Heart left ventricle (tissue), 16 donors: ENCODE results near the gene FOXL1. TPM values are rescaled to one million over a fixed set of nuclear protein-coding genes. Genes with fewer than 3 reads are reported as not detected.

Source experiments
- ATAC-seq, 4 donors: fragments of 200-7000 bp; cut with Tn5 transposase; one replicate each; pipeline ENCODE4 v1.9.1; 2020 to 2022; ENCODE audit warnings: moderate library complexity in 4 of 4, mild to moderate bottlenecking in 3 of 4, moderate number of reproducible peaks in 1 of 4
- DNase-seq, 5 donors: peaks; one replicate each; pipeline ENCODE4 v3.0.0-alpha.2; 2020
- H3K27ac ChIP-seq, 12 donors: fragments of 200-600 bp; sonication (generic) in 4 of 12; one replicate each; pipeline versions ENCODE4 v1.5.0 to v1.8.0; 2016 to 2022; ENCODE audit warnings: mild to moderate bottlenecking in 2 of 12
- H3K27me3 ChIP-seq, 9 donors: fragments of 200-600 bp; sonication (generic) in 2 of 9; one replicate each; pipeline versions ENCODE4 v1.5.1 to v1.8.0; 2016 to 2022; ENCODE audit warnings: mild to moderate bottlenecking in 3 of 9
- H3K36me3 ChIP-seq, 9 donors: fragments of 200-600 bp; sonication (generic) in 2 of 9; one replicate each; pipeline versions ENCODE4 v1.5.0 to v1.8.0; 2018 to 2022; ENCODE audit warnings: mild to moderate bottlenecking in 2 of 9
- H3K4me1 ChIP-seq, 12 donors: fragments of 200-600 bp; sonication (generic) in 4 of 12; one replicate each; pipeline versions ENCODE4 v1.5.0 to v1.8.0; 2016 to 2022; ENCODE audit warnings: mild to moderate bottlenecking in 3 of 12
- H3K4me3 ChIP-seq, 12 donors: fragments of 200-600 bp; sonication (generic) in 4 of 12; one replicate each; pipeline versions ENCODE4 v1.5.0 to v1.8.0; 2017 to 2022; ENCODE audit warnings: mild to moderate bottlenecking in 9 of 12, moderate library complexity in 4 of 12
- H3K9me3 ChIP-seq, 12 donors: fragments of 200-600 bp; sonication (generic) in 4 of 12; one replicate each; pipeline versions ENCODE4 v1.5.0 to v1.8.0; 2016 to 2022; ENCODE audit warnings: mild to moderate bottlenecking in 1 of 12
- CTCF ChIP-seq, 12 donors: fragments of 200-600 bp; sonication (generic) in 4 of 12; IDR thresholded peaks; one replicate each; pipeline versions ENCODE4 v1.5.0 to v1.8.0; 2018 to 2022; ENCODE audit warnings: antibody characterized with exemption in 12 of 12, mild to moderate bottlenecking in 5 of 12
- POLR2A ChIP-seq, 2 donors: fragments of 450-650 bp; IDR thresholded peaks; one replicate each; pipeline ENCODE4 v1.6.1; 2017; ENCODE audit warnings: antibody characterized with exemption in 2 of 2, mild to moderate bottlenecking in 2 of 2, moderate library complexity in 2 of 2
- WGBS, 4 donors: extraction: QIAGEN DNeasy Blood & Tissue Kit in 2 of 4; methylation state at CpG; one replicate each; pipeline versions ENCODE4 v1.1.5 to v1.1.7; 2013 to 2018; 5-methylcytosine and 5-hydroxymethylcytosine counted together
- intact Hi-C, 10 donors: fragments of 100-400 bp; cut with DNase I; formaldehyde crosslinking; loops; one replicate each; pipeline versions ENCODE4 v1.11.1 to v1.14.2; 2022
- polyA plus RNA-seq, 2 donors: library from polyadenylated mRNA; stranded (reverse); fragments of 200-250 nt; gene quantifications; one replicate each; pipeline ENCODE4 v1.2.3, GENCODE V29; 2013
- total RNA-seq, 9 donors: library from RNA; depleted of rRNA in 2 of 9; stranded (reverse); fragments of >200 nt in 2 of 9; fragmentation: NEBNext Ultra II Directional in 3 of 9; extraction: Animal tissue kit (Norgen Biotek cat#: 25700) in 3 of 9; gene quantifications; one replicate each; pipeline versions ENCODE4 v1.1.0 to v1.2.4, GENCODE V29; 2016 to 2023
- donor health status: ischemic (EF 13 %, LVEDD 7.1; RV severe dilation, severe dysfunction).
- donor health status: healthy with polysubstance abuse.
- donor health status: DM: no; HTN: yes; CAD: no.
- donor health status: DM: no; HTN: no; CAD: no.
- donor health status: ischemic (EF 25% LVEDD 6.9; RV normal size, moderate dysfunction).
- donor health status: ischemic (EF 25% LVEDD 5.7; RV mildly dilated, moderate dysfunction).
- donor health status: healthy.
- donor health status: DM: yes; HTN: yes; CAD: no.
- donor health status: ischemic (EF 35%, LVEDD 5.7; RV mildly dilated, moderate dysfunction).
- donor health status: nonischemic (EF 11% LVEDD 7.7; RV severe dilation, severe dysfunction).
- donor health status: DM: yes; HTN: yes; CAD: no.
- donor health status: PGD.
- donor health status: ischemic (EF 29% LVEDD 5.4; RV normal size, mild dysfunction).
- donor health status: nonischemic (EF 23%, LVEDD 6.1; RV moderate dilation, normal function).

Gene FOXL1
- total and polyA plus RNA-seq, 11 donors = 0.44 to 1.4 (median 0.69) TPM

DNA sequence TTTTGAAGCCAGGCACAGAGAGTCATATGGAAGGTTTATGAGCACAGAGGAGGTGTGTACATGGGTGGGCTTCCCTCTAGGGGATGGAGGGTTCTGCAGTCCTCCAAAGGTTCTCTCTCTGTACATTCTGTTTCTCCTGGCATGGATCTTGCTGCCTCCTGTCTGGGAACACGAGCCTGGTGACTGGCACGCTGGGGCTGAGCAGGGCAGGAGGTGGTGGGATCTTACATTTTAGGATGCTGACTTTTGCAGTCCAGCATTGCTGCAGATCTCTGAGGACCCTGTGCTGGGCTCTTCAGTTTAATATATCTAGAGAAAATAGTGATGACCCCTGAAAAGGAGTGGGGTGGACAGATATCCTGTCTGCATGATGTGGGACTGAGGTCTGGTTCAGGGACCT lies 23.0 kb downstream of the FOXL1 start:
- H3K4me3 ChIP-seq = no peak overlapping the region
- ATAC-seq (no peak), DNase-seq (no peak)
- H3K9me3 ChIP-seq = no peaks in the 10 kb centered on the region
- no peaks in the 10 kb centered on the region for H3K36me3 ChIP-seq
- WGBS, 4 donors = 68 to 95% (median 83%) methylated on average over 2 of the region's 2 CpGs
- H3K27me3 ChIP-seq = peaks cover 0 to 13% (median 4%) of the 10 kb centered on the region in 9 donors
- H3K27ac ChIP-seq = no peak overlapping the region
- TF ChIP-seq POLR2A (IDR thresholded peaks at IDR 0.05) = no peak
- no peak for TF ChIP-seq CTCF (IDR thresholded peaks at IDR 0.05)
- intact Hi-C loops = no loop called here
- peaks cover 0 to 4% (median 0%) of the 10 kb centered on the region in 12 donors for H3K4me1 ChIP-seq

- ATAC-seq (no peak), DNase-seq (no peak)
- no peak for TF ChIP-seq POLR2A (IDR thresholded peaks at IDR 0.05)
- no peak for TF ChIP-seq CTCF (IDR thresholded peaks at IDR 0.05)
- Histone ChIP-seq H3K4me3 (no peak overlapping the region), H3K9me3 (no peaks in the 10 kb centered on the region), H3K36me3 (no peaks in the 10 kb centered on the region), H3K27me3 (peaks cover 0 to 13% (median 4%) of the 10 kb centered on the region in 9 donors), H3K27ac (no peak overlapping the region), H3K4me1 (peaks cover 0 to 4% (median 0%) of the 10 kb centered on the region in 12 donors)
- 55 to 70% (median 65%) methylated on average over 4 of the region's 4 CpGs for WGBS, 4 donors
- intact Hi-C loops = no loop called here
These were observed 24.2 kb downstream of the FOXL1 start for GRCh38 chr16:86602521-86602920.

DNA sequence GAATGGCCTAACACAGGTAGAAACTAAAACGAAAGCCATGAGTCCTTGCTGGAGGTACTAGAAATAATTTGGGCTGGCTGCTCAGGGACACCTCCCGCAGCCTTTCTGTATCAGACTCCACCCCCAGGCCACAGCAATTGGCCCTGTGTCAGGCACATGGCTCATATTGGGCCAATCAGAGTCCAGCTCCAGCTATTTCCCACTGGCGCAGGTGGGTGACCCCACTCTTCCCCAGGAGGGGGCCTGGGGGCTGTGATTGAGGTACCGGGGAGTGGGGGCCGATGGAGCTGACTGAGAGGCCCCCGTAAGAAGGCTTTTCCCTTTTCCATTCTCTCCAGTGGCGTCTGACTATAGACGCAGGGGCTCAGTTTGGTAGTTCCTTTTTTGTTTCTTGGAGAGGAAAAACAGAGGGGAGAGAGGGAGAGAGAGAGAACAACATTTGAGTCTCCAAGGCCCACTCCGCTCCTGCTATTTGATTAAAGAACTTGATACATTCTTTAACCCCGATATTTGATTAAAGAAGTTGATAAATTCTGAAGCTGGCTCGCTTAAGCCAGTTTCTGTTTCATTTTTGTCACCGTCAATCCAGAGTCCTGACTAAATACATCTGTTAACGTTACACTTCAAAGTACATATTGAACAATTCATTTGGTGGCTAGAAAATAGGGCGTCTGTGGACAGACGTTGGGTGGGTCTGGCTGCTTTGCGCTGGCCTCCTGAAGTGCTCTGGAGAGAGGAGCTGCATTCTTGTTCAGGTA lies 26.3 kb downstream of the FOXL1 start:
- intact Hi-C loops = no loop called here
- H3K4me1 ChIP-seq = peaks cover 0 to 12% (median 0%) of the 10 kb centered on the region in 12 donors
- WGBS, 4 donors = 71 to 83% (median 81%) methylated on average over 16 of the region's 16 CpGs
- H3K9me3 ChIP-seq = no peaks in the 10 kb centered on the region
- no peak for TF ChIP-seq CTCF (IDR thresholded peaks at IDR 0.05)
- TF ChIP-seq POLR2A (IDR thresholded peaks at IDR 0.05) = no peak
- ATAC-seq (no peak), DNase-seq (no peak)
- peaks cover 0 to 13% (median 4%) of the 10 kb centered on the region in 9 donors for H3K27me3 ChIP-seq
- H3K4me3 ChIP-seq = peak overlapping the region in 2 of 12 donors; percentile 19 to 50
- no peak overlapping the region for H3K27ac ChIP-seq
- no peaks in the 10 kb centered on the region for H3K36me3 ChIP-seq

- WGBS, 4 donors = 94 to 98% (median 95%) methylated on average over 3 of the region's 3 CpGs
- Histone ChIP-seq H3K27ac (no peak overlapping the region), H3K4me3 (no peak overlapping the region), H3K27me3 (peaks cover 0 to 20% (median 4%) of the 10 kb centered on the region in 9 donors), H3K4me1 (peaks cover 0 to 25% (median 2%) of the 10 kb centered on the region in 12 donors), H3K36me3 (no peaks in the 10 kb centered on the region), H3K9me3 (no peaks in the 10 kb centered on the region)
- DNase-seq (no peak), ATAC-seq (no peak)
- TF ChIP-seq POLR2A (IDR thresholded peaks at IDR 0.05) (no peak), CTCF (IDR thresholded peaks at IDR 0.05) (no peak)
- intact Hi-C loops = no loop called here
These were observed 27.6 kb downstream of the FOXL1 start for GRCh38 chr16:86605950-86606349.
